ENCODE results near the gene RYR2. TPM values are rescaled to one million over a fixed set of nuclear protein-coding genes. Genes with fewer than 3 reads are reported as not detected.

RYR2 gene
- total and polyA plus RNA-seq, 2 of the 8 experiments (the other 6 are each of a cell fraction or from before 2014, with no cell fraction given): 1.3 to 4.4 TPM

DNA sequence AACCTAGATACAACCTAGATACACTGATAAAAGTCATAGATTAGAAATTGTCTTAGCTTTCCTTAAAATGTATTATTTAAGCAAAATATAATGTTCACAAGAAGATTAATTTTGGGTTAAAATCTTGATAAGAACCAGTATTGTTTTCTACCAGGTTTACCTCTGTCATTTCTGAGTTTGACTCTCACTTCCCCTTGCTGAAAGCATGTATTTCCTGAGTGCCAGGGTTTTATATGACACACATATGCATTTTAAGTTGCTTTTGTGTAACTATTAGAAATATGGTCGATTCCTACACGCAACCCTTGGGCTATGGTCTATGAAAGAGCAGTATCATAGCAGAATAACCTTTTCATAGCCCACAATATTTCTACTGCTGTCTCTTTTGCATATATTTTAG lies 497.1 kb downstream of the RYR2 start:
- H3K23ac ChIP-seq (ENCODE audit: insufficient read length): no peak overlapping the region
- no peak overlapping the region for H3K14ac ChIP-seq (ENCODE audit: insufficient read length)
- H3K56ac ChIP-seq (replicated peaks; ENCODE audit: insufficient read length, low read depth, low read length): no peak overlapping the region
- H4K8ac ChIP-seq (ENCODE audit: extremely low read depth, insufficient read depth, low read length): no peak overlapping the region
- no peak overlapping the region for H3K27ac ChIP-seq (ENCODE audit: low read depth, low read length)
- no peak overlapping the region for H3K4me3 ChIP-seq (ENCODE audit: extremely low read depth in 1 of 4, insufficient read depth in 2 of 4, low read depth in 3 of 4, low read length in 4 of 4)
- H3K79me1 ChIP-seq (ENCODE audit: low read depth, low read length): no peaks in the 10 kb centered on the region
- no peak overlapping the region for H2BK15ac ChIP-seq (ENCODE audit: low read length)
- no peak overlapping the region for H2BK5ac ChIP-seq (ENCODE audit: low read depth, low read length)
- H3K79me2 ChIP-seq (ENCODE audit: control insufficient read depth in 1 of 2, insufficient read depth in 2 of 2, low read length in 2 of 2): no peaks in the 10 kb centered on the region
- peaks cover 0 to 3% (median 1%) of the 10 kb centered on the region in 4 experiments; a peak in 2 of 7 replicates for H3K4me1 ChIP-seq (replicated peaks in 1 of 4; ENCODE audit: control insufficient read depth in 3 of 4, insufficient read depth in 4 of 4, low read length in 3 of 4)
- no peaks in the 10 kb centered on the region for H3K27me3 ChIP-seq (replicated peaks in 1 of 4; ENCODE audit: control insufficient read depth in 3 of 4, extremely low read depth in 1 of 4, insufficient read depth in 3 of 4, low read length in 3 of 4)
- no peak overlapping the region for H2BK12ac ChIP-seq (ENCODE audit: low read depth, low read length)
- WGBS, 2 experiments (ENCODE audit: extremely low coverage in 1 of 2, insufficient coverage in 1 of 2, insufficient read length in 1 of 2, insufficient replicate concordance in 2 of 2, low coverage in 1 of 2, low lambda C conversion rate in 2 of 2, missing lambda C conversion rate in 1 of 2): 94% methylated on average over 2 of the region's 2 CpGs; no CpG with 5 or more reads in 1 of the 2 experiments
- H3K18ac ChIP-seq (ENCODE audit: extremely low read depth, low read length): no peak overlapping the region
- H2BK120ac ChIP-seq (replicated peaks; ENCODE audit: low read depth, low read length): no peak overlapping the region
- no peak overlapping the region for H2AK5ac ChIP-seq (ENCODE audit: low read depth, low read length)
- H3K4ac ChIP-seq (replicated peaks; ENCODE audit: insufficient read length, low read depth, low read length): no peak overlapping the region
- H2BK20ac ChIP-seq (ENCODE audit: low read length): no peak overlapping the region
- H4K5ac ChIP-seq (ENCODE audit: insufficient read length, low read depth, low read length): no peak overlapping the region
- H4K20me1 ChIP-seq (replicated peaks in 1 of 2; ENCODE audit: control insufficient read depth in 1 of 2, insufficient read depth in 2 of 2, low read length in 2 of 2): no peaks in the 10 kb centered on the region
- TF ChIP-seq SIN3A (conservative IDR thresholded peaks at IDR 0.05 in 1 of 2, IDR thresholded peaks at IDR 0.05 in 1 of 2; ENCODE audit: low read depth in 1 of 2, low read length in 2 of 2): no peak
- no peak for TF ChIP-seq POU5F1 (IDR thresholded peaks at IDR 0.05; ENCODE audit: low read depth, low read length)
- TF ChIP-seq YY1 (IDR thresholded peaks at IDR 0.05; ENCODE audit: low read depth, low read length): no peak
- TF ChIP-seq RNF2 (IDR thresholded peaks at IDR 0.05; ENCODE audit: borderline replicate concordance, low read depth, low read length, missing control alignments, poor library complexity, severe bottlenecking): no peak
- TF ChIP-seq, protein P1, sequence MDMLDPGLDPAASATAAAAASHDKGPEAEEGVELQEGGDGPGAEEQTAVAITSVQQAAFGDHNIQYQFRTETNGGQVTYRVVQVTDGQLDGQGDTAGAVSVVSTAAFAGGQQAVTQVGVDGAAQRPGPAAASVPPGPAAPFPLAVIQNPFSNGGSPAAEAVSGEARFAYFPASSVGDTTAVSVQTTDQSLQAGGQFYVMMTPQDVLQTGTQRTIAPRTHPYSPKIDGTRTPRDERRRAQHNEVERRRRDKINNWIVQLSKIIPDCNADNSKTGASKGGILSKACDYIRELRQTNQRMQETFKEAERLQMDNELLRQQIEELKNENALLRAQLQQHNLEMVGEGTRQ (IDR thresholded peaks at IDR 0.05; ENCODE audit: low read length): no peak
- no peak overlapping the region for H3K9ac ChIP-seq (replicated peaks in 1 of 4; ENCODE audit: extremely low read depth in 1 of 4, low read depth in 3 of 4, low read length in 3 of 4)
- no peaks in the 10 kb centered on the region for H3K23me2 ChIP-seq (ENCODE audit: low read depth, low read length)
- no peak overlapping the region for H2AFZ ChIP-seq (ENCODE audit: low read length)
- H3K4me2 ChIP-seq (ENCODE audit: insufficient read depth in 1 of 2, low read depth in 2 of 2, low read length in 2 of 2): no peak overlapping the region
- ChIA-PET CTCF (ENCODE audit: partially characterized antibody) (interaction anchor here (0.7 kb wide), 1 partner anchor 51 kb away, joined by 3 read pairs; no protein-coding TSS in a partner anchor), POLR2A (ENCODE audit: partially characterized antibody) (interaction anchor here (0.7 kb wide), 1 partner anchor 207 kb away, joined by 3 read pairs; no protein-coding TSS in a partner anchor)
- no peaks in the 10 kb centered on the region for H3K9me3 ChIP-seq (ENCODE audit: insufficient read depth in 2 of 2, low read depth in 1 of 2, low read length in 1 of 2)
- H3K36me3 ChIP-seq (ENCODE audit: control insufficient read depth in 2 of 4, insufficient read depth in 4 of 4, low read length in 3 of 4): no peaks in the 10 kb centered on the region
- H4K91ac ChIP-seq (replicated peaks; ENCODE audit: insufficient read length, low read length): no peak overlapping the region
- no peak for FAIRE-seq
- no peak for DNase-seq (ENCODE audit: low read depth in 1 of 2, low spot score in 2 of 2)
